Natural killer cell (primary cell): ENCODE measurements around the gene DYNLL2. TPM values are rescaled to one million over a fixed set of nuclear protein-coding genes. Genes with fewer than 3 reads are reported as not detected.
A peak's percentile ranks its signal among the peaks of the same experiment; 100 is the strongest.

Source experiments
- ATAC-seq, 3 donors: fragments of 150-1000 bp in 2 of 3; fragments of 200-7000 bp in 1 of 3; cut with Tn5 transposase; 1 replicate in 1 of 3; 2 replicates in 2 of 3; pipeline ENCODE4 v1.10.0; 2021; ENCODE audit warnings: mild to moderate bottlenecking in 2 of 3, moderate library complexity in 2 of 3
- DNase-seq, 2 donors: peaks; one replicate each; pipeline versions ENCODE4 v3.0.0 to v3.0.0-alpha.2; 2013 to 2021; ENCODE audit warnings: mixed read lengths in 1 of 2
- H3K27ac ChIP-seq: one replicate; pipeline ENCODE4 v1.5.1; 2013; ENCODE audit warnings: mild to moderate bottlenecking, low read length
- H3K27me3 ChIP-seq: one replicate; pipeline ENCODE4 v1.6.1; 2013; ENCODE audit warnings: low read length; ENCODE audit not compliant: control insufficient read depth, insufficient read depth
- H3K36me3 ChIP-seq: one replicate; pipeline ENCODE4 v1.6.1; 2013; ENCODE audit warnings: low read length; ENCODE audit not compliant: control insufficient read depth, insufficient read depth
- H3K4me1 ChIP-seq: one replicate; pipeline ENCODE4 v1.6.1; 2013; ENCODE audit warnings: low read length; ENCODE audit not compliant: control insufficient read depth, insufficient read depth
- H3K4me3 ChIP-seq: one replicate; pipeline ENCODE4 v1.5.1; 2013; ENCODE audit warnings: low read length
- H3K9me3 ChIP-seq: one replicate; pipeline ENCODE4 v1.6.1; 2013; ENCODE audit warnings: low read length; ENCODE audit not compliant: control insufficient read depth, insufficient read depth
- H3K27ac Mint-ChIP-seq, 2 donors: one replicate each; pipeline ENCODE4 v1.8.0; 2022; ENCODE audit warnings: mild to moderate bottlenecking in 2 of 2, mixed read lengths in 2 of 2, moderate library complexity in 1 of 2
- H3K27me3 Mint-ChIP-seq, 2 donors: one replicate each; pipeline ENCODE4 v1.8.0; 2022; ENCODE audit warnings: low read depth in 2 of 2, mixed read lengths in 2 of 2
- H3K36me3 Mint-ChIP-seq: one replicate; pipeline ENCODE4 v1.8.0; 2022; ENCODE audit warnings: mixed read lengths
- H3K4me1 Mint-ChIP-seq, 2 donors: one replicate each; pipeline ENCODE4 v1.8.0; 2022; ENCODE audit warnings: mixed read lengths in 2 of 2
- H3K4me3 Mint-ChIP-seq: one replicate; pipeline ENCODE4 v1.8.0; 2022; ENCODE audit warnings: mild to moderate bottlenecking, moderate library complexity, mixed read lengths
- H3K9me3 Mint-ChIP-seq, 2 donors: one replicate each; pipeline ENCODE4 v1.8.0; 2022; ENCODE audit warnings: mixed read lengths in 2 of 2
- WGBS: methylation state at CpG from one replicate; pipeline ENCODE4 v1.1.7; 2013; ENCODE audit warnings: missing lambda C conversion rate; ENCODE audit not compliant: insufficient coverage; 5-methylcytosine and 5-hydroxymethylcytosine counted together
- intact Hi-C: fragments of 100-400 bp; cut with micrococcal nuclease; formaldehyde crosslinking; loops from one replicate; pipeline ENCODE4 v1.14.2; 2022
- total RNA-seq, 4 donors: library from RNA; stranded (reverse); fragments of 120-200 nt in 1 of 4; gene quantifications; one replicate each; pipeline versions ENCODE4 v1.2.3 to v1.2.4, GENCODE V29; 2013 to 2022
- TF ChIP-seq, protein P1 (sequence below): fragments of 200-600 bp; IDR thresholded peaks from one replicate; pipeline ENCODE4 v1.8.0; 2022; ENCODE audit warnings: antibody characterized with exemption

DYNLL2 gene
- total RNA-seq, 3 donors from 2014 or later (not counting 1 experiment from before 2014, with no cell fraction given), result 25.6 to 37.0 (median 36.1) TPM

DNA sequence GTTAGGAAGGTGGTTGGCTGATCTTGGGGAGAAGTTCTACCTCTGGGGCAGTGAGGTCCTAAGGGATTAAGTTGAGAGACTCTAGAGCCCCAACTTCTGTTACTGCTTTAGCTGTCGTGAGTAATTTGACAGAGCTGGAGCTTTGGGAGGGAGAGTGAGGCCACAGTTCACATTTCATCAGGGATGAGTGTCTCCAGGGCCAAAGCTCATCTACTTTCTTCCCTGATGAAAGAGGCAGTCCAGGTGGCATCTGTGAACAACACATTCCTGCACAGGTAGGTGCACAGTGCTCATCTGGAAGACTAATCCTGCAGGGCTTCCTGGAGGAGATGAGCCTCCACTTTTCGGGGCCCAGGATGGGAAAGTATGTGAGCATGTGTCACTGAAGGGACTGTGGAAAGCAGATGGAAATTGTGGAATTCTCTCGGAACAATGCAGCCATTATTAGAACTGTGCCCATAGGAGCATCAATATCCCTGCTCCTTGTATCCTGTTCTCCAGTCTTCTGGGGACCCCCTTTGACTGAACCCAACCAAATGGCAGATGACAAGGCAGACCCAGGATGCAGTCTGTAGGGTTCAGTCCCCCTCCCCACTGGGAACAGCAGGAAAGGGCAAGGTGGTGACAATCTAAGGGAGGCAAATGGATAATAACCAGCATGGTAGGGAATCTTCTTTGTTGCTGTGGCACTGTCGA is 9.0 kb downstream of the DYNLL2 start:
- Mint-ChIP-seq H3K36me3 (peaks cover 14% of the 10 kb centered on the region), H3K9me3 (no peaks in the 10 kb centered on the region), H3K27me3 (no peaks in the 10 kb centered on the region), H3K27ac (peak overlapping the region; percentile 74 to 85), H3K4me1 (peaks cover 53 to 60% of the 10 kb centered on the region in 2 donors), H3K4me3 (peak overlapping the region; percentile 4)
- Histone ChIP-seq H3K36me3 (peaks cover 63% of the 10 kb centered on the region), H3K4me3 (no peak overlapping the region), H3K27me3 (no peaks in the 10 kb centered on the region), H3K9me3 (no peaks in the 10 kb centered on the region), H3K4me1 (no peaks in the 10 kb centered on the region), H3K27ac (no peak overlapping the region)
- intact Hi-C loops, result no loop called here
- DNase-seq (no peak), ATAC-seq (no peak)
- TF ChIP-seq, protein P1, sequence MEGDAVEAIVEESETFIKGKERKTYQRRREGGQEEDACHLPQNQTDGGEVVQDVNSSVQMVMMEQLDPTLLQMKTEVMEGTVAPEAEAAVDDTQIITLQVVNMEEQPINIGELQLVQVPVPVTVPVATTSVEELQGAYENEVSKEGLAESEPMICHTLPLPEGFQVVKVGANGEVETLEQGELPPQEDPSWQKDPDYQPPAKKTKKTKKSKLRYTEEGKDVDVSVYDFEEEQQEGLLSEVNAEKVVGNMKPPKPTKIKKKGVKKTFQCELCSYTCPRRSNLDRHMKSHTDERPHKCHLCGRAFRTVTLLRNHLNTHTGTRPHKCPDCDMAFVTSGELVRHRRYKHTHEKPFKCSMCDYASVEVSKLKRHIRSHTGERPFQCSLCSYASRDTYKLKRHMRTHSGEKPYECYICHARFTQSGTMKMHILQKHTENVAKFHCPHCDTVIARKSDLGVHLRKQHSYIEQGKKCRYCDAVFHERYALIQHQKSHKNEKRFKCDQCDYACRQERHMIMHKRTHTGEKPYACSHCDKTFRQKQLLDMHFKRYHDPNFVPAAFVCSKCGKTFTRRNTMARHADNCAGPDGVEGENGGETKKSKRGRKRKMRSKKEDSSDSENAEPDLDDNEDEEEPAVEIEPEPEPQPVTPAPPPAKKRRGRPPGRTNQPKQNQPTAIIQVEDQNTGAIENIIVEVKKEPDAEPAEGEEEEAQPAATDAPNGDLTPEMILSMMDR, result no peak
- 86% methylated on average over 4 of the region's 4 CpGs for WGBS

DNA sequence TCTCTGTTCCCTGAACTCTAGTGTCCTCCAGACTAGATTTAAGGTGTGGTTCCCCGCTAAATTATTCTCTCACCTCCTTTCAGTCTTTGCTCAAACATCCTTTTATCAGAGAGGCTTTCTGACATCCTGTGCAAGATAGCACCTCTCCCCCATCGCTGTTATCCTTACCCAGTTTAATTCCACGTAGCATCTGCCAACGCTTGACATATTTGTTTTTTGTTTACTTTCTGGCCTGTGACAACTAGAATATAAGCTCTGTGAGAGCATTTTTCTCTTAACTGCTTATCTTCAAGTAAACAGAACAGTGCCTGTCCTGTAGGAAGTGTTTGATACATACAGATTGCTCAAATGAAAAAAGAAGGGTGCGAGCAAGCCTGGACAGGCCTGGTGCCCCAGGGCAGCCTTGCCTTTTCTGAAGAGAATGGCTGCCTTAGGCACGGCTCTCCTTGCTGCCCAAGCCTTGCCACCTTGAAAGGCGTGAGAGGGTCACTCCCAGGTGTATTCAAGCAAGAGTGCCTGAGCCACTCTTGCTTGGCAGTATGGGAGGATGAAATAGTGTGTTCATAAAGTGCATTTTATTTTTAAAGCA is 9.7 kb downstream of the DYNLL2 start:
- 54% methylated on average over 7 of the region's 7 CpGs for WGBS
- peaks cover 56% of the 10 kb centered on the region for H3K36me3 ChIP-seq
- TF ChIP-seq, protein P1, result no peak
- H3K27ac Mint-ChIP-seq, result peak overlapping the region; percentile 74 to 85
- H3K4me1 ChIP-seq, result no peaks in the 10 kb centered on the region
- no peak overlapping the region for H3K27ac ChIP-seq
- no peaks in the 10 kb centered on the region for H3K27me3 Mint-ChIP-seq
- no peaks in the 10 kb centered on the region for H3K27me3 ChIP-seq
- H3K4me1 Mint-ChIP-seq, result peaks cover 46 to 55% of the 10 kb centered on the region in 2 donors
- H3K4me3 Mint-ChIP-seq, result peak overlapping the region; percentile 14
- ATAC-seq, result peak; percentile 36 to 72 (median 36)
- H3K36me3 Mint-ChIP-seq, result peaks cover 7% of the 10 kb centered on the region
- no peaks in the 10 kb centered on the region for H3K9me3 ChIP-seq
- intact Hi-C loops, result no loop called here
- no peak overlapping the region for H3K4me3 ChIP-seq
- no peak for DNase-seq
- H3K9me3 Mint-ChIP-seq, result no peaks in the 10 kb centered on the region

DNA sequence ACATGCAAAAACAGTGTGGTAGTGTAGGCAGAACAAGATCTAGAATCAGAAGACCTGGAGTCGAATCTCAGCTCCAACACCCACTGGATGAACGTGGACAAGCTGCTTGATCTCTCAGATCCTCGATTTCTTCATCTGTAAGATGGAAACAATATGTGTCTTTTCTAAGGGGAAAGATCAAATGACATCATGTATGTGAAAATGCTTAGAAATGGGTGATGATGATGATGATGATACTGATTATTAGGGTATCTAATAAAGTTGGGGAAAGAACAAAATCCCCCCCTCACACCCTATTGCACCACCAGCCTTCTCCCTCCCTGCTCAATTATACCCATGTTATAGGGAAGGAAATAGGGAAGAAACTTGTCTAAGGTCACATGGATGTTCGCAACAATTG is 10.9 kb downstream of the DYNLL2 start:
- Histone ChIP-seq H3K36me3 (peaks cover 44% of the 10 kb centered on the region), H3K9me3 (no peaks in the 10 kb centered on the region), H3K4me3 (no peak overlapping the region), H3K4me1 (no peaks in the 10 kb centered on the region), H3K27ac (no peak overlapping the region), H3K27me3 (no peaks in the 10 kb centered on the region)
- no peaks in the 10 kb centered on the region for H3K36me3 Mint-ChIP-seq
- DNase-seq (no peak), ATAC-seq (no peak)
- H3K27me3 Mint-ChIP-seq, result no peaks in the 10 kb centered on the region
- intact Hi-C loops, result no loop called here
- no peak overlapping the region for H3K4me3 Mint-ChIP-seq
- TF ChIP-seq, protein P1, result no peak
- peaks cover 37 to 44% of the 10 kb centered on the region in 2 donors for H3K4me1 Mint-ChIP-seq
- WGBS, result 90% methylated on average over 4 of the region's 4 CpGs
- H3K27ac Mint-ChIP-seq, result peak overlapping the region; percentile 74 to 85
- no peaks in the 10 kb centered on the region for H3K9me3 Mint-ChIP-seq
